ENCODE measurements around the gene DYNC2I2. TPM values are rescaled to one million over a fixed set of nuclear protein-coding genes. Genes with fewer than 3 reads are reported as not detected.

Gene DYNC2I2
- total RNA-seq, 1 donor from 2014 or later = 28.4 TPM

- ATAC-seq (no peak), DNase-seq (ENCODE audit: low spot score) (no peak)
- intact Hi-C loops (cut with DNase I) = no loop called here
These were observed 13.9 kb downstream of the DYNC2I2 start for GRCh38 chr9:128642675-128643245.

DNA sequence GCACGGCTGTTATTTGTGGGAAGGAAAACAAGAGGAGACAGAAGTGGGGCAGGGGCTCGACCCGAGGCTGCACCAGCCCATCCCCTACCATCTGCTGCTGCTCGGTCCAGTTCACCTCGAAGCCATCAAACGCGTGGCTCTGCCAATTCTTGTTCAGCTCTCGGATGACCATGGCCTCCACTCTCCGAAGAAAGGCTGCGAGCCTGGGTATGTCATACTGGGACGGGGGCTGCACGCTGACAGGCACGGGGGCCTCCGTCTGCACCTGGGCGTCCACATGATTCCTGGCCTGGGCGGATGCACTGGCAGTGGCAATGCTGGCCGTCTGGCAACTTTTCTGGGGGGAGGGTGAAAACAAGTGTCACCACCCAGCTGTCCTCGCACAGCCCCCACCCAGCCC is 16.0 kb downstream of the DYNC2I2 start:
- DNase-seq (ENCODE audit: low spot score) = no peak
- intact Hi-C loops (cut with DNase I) = no loop called here

DNA sequence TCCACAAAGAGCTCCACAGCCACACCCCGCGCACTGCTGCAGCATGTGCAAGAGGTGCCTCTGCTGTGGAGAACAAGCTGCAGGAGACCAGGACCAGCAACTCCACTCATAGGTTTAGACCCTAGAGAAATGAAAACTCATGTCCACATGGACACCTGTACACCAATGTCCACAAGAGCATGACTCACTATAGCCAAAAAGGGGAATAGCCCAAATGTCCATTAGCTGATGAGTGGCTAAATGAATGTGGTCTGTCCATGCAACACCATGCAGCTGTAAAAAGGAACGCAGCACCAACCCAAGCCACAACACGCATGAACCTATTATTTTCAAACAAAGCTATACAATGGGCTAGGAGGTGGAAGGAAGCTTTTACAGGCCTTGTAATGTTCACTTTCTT is 18.1 kb downstream of the DYNC2I2 start:
- intact Hi-C loops (cut with DNase I) = no loop called here
- DNase-seq (ENCODE audit: low spot score) (no peak), ATAC-seq (no peak)

More for the DNA sequence above, 16.0 kb downstream of the DYNC2I2 start:
- ATAC-seq = no peak

- ATAC-seq (no peak), DNase-seq (ENCODE audit: low spot score) (no peak)
- intact Hi-C loops (cut with DNase I) = no loop called here
These were observed 19.0 kb downstream of the DYNC2I2 start for GRCh38 chr9:128637656-128638055.

GRCh38 chr9:128636556-128637530 is 19.8 kb downstream of the DYNC2I2 start:
- DNase-seq (ENCODE audit: low spot score) (no peak), ATAC-seq (peak; percentile 2)
- intact Hi-C loops (cut with DNase I) = no loop called here

DNA sequence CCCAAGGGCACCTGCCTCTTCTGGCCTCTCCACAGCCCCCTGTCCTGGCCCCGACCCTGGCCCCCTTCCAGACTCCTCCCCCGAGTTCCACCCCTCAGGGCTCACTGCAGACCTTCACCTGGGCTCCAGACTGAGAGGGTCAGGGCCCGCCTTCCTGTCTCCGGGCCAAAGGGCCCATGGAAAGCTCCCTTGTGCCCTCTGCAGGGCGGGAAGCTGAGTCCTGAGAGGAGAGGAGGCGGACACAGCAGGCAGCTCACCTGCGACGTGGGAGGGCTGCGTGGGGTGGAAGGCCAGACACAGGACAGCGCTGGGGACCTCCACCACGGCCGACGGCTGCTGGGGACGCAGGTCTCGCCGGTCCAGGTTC is 20.6 kb downstream of the DYNC2I2 start:
- intact Hi-C loops (cut with DNase I) = no loop called here
- no peak for DNase-seq (ENCODE audit: low spot score)
- peak; percentile 59 for ATAC-seq

GRCh38 chr9:128635266-128636023 is 21.2 kb downstream of the DYNC2I2 start:
- peak; percentile 91 for ATAC-seq
- intact Hi-C loops (cut with DNase I) = no loop called here
- DNase-seq (ENCODE audit: low spot score) = peak; percentile 87

DNA sequence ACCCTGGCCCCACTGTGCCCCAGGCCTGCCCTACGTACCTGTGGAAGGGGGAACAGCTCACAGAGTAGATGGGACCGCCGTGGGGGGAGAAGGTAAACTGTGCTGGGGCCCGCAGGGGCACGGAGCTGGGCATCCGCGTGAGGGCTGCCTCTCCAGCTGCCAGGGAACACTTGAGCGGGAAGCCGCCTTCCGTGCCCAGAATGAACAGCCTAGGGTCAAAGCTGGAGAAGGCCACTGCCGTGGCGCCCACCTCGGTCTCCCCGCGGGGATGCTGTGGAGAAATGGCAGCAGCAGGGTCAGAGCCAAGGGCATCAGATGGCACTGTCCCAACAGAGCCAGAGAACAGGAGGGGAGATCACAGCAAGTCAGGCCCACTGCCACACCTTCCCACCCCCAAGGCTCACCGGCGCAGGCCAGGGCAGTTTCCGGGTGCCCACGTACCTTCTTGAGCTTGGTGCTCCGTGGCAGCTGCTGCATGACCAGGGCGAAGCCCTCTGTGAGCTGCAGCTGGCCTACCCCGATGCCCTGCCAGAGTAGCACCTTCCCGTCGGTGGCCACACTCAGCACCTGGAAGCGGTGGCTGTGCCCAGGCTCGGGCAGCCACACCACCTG is 21.9 kb downstream of the DYNC2I2 start:
- ATAC-seq (peak; percentile 5), DNase-seq (ENCODE audit: low spot score) (no peak)
- intact Hi-C loops (cut with DNase I) = no loop called here

GRCh38 chr9:128634111-128634510 is 22.5 kb downstream of the DYNC2I2 start:
- no peak for DNase-seq (ENCODE audit: low spot score)
- intact Hi-C loops (cut with DNase I) = no loop called here
- no peak for ATAC-seq

- no peak for ATAC-seq
- intact Hi-C loops (cut with DNase I) = no loop called here
- no peak for DNase-seq (ENCODE audit: low spot score)
These were observed 23.0 kb downstream of the DYNC2I2 start for GRCh38 chr9:128633601-128634000.

GRCh38 chr9:128633057-128633456 is 23.6 kb downstream of the DYNC2I2 start:
- DNase-seq (ENCODE audit: low spot score) (no peak), ATAC-seq (no peak)
- intact Hi-C loops (cut with DNase I) = no loop called here

DNA sequence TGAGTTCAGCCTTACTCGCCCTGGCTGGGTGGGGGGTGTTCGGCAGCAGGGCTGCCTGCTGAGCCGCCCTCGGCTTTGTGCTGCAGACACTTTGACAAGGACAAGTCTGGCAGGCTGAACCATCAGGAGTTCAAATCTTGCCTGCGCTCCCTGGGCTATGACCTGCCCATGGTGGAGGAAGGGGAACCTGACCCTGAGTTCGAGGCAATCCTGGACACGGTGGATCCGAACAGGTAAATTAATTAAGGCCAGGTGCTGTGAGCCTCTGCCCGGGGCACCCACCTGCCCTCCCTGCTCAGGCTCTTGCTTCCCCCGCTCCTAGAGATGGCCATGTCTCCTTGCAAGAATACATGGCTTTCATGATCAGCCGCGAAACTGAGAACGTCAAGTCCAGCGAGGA is 24.2 kb downstream of the DYNC2I2 start:
- DNase-seq (ENCODE audit: low spot score) = no peak
- intact Hi-C loops (cut with DNase I) = no loop called here
- ATAC-seq = no peak

GRCh38 chr9:128632066-128632465 is 24.6 kb downstream of the DYNC2I2 start:
- ATAC-seq (no peak), DNase-seq (ENCODE audit: low spot score) (no peak)
- intact Hi-C loops (cut with DNase I) = no loop called here

DNA sequence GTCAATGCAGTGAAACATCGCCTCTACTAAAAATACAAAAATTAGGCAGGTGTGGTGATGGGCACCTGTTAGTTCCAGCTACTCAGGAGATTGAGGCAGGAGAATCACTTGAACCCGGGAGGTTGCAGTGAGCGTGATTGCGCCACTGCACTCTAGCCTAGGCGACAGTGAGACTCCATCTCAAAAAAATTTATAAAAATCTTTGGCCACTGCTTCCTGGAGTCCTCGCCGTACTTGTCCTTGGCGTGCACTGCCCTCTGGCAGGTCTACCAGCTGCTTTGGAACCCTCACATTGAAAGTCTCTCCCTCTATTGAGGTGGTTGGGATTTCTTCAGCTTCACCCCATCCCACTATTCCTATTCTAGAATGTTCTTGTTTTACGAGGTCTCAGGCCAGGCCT is 25.0 kb downstream of the DYNC2I2 start:
- ATAC-seq (no peak), DNase-seq (ENCODE audit: low spot score) (no peak)
- intact Hi-C loops (cut with DNase I) = no loop called here

- ATAC-seq = no peak
- DNase-seq (ENCODE audit: low spot score) = no peak
- intact Hi-C loops (cut with DNase I) = no loop called here
These were observed 26.6 kb downstream of the DYNC2I2 start for GRCh38 chr9:128629852-128630545.

DNA sequence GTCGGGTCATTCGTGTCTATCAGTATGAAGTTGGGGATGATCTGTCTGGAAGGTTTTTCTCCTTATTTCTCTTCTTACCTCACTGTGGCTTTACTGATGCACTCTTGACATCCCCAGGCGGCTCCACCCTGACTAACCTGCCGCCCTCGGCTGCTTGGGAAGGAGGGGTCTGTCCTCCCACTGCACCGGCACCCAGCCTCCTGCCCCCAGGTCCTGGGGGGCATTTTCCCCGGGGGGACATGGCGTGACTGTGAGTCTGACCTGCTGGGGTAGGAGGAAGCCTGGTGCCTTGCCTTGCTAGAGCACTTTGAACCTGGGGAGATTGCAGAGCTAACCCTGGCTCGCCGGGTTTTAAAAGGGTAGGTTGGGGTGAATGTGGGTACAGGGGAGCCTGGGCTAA is 27.5 kb downstream of the DYNC2I2 start:
- intact Hi-C loops (cut with DNase I) = no loop called here
- DNase-seq (ENCODE audit: low spot score) (no peak), ATAC-seq (no peak)

- DNase-seq (ENCODE audit: low spot score) = no peak
- intact Hi-C loops (cut with DNase I) = no loop called here
- peak; percentile 84 for ATAC-seq
These were observed 28.1 kb downstream of the DYNC2I2 start for GRCh38 chr9:128628471-128629048.

DNA sequence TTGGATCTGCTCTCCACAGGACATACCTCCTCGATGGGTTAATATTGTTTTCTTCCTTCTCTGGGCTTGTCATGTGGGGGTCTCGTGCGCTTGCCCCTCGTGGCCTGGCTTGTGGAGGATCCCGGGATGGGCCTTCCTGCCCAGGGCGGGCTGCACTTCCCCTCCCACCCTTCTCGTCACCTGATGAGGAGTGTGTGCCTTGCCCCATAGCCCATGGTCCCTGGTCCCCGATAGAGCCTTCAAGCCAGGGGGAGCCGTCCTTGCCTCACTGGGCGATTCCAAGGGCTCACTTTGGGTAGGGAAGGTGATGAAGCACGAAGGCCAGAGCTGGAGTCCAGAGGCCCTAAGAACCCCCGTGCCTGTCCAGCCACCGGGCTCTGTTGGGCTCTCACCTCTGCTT is 28.7 kb downstream of the DYNC2I2 start:
- ATAC-seq (peak; percentile 9), DNase-seq (ENCODE audit: low spot score) (no peak)

More for the DNA sequence above, 28.7 kb downstream of the DYNC2I2 start:
- intact Hi-C loops (cut with DNase I) = no loop called here
